GM12873 (cell line): ENCODE measurements around the gene RDX.

Source experiments
- CTCF ChIP-seq: IDR thresholded peaks from 2 replicates; pipeline ENCODE4 v1.5.1; 2012; ENCODE audit warnings: low read depth, mild to moderate bottlenecking, moderate library complexity, low read length, control low read depth; ENCODE audit not compliant: insufficient read depth; ENCODE audit errors: missing control alignments

RDX gene

DNA sequence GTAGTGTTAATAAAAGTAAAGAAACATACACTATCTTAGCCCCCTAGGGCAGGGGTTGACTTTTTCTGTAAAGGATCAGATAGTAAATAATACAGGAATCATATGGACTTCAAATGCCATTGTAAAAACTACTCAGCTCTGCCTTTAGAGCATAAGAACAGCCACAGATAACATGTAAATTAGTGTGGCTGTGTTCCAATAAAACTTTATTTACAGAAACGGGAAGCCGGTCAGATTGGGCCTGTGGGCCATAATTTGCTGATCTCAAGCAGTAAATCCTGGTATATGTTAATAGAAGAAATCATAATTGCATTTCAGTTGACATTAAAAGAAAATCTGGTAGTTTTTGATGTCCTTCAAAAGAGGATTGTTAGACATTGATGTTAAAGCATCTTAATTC, 126.7 kb downstream of the RDX start:
- no peak for TF ChIP-seq CTCF

DNA sequence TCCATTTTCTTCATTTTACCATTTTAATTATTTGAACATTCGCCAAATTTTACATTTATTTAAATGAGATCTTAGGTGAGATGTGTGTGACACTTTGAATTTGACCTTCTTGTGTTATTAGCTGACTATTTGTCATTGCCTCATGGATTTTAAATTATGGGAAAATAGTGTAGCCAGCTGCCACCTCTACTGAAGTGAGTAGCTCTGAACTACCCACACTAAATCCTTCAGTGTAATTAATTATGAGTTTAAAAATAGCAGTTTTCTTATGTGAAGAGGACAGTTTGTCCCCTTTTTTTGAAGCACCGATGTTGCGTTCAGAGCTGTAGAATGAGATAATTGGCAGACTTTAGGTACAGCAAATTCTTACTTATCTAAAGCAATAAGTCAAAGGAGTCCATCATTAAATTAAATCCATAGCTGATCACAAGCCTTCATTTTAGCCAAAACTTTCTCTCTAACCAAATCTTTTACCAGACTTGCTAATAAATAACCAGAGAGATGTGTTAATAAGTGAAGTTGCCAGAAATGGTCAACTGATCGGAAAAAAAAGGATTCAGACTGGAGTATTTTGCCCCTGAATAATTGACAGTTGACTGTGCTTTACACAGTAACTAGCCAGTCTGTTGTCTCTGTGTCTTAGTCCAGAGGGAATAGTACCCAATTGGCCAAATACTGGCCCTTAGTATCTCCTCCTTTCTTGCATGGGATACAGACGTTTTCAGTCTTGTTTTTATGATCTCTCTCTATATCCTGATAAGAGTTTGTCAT, 128.2 kb downstream of the RDX start:
- no peak for TF ChIP-seq CTCF

DNA sequence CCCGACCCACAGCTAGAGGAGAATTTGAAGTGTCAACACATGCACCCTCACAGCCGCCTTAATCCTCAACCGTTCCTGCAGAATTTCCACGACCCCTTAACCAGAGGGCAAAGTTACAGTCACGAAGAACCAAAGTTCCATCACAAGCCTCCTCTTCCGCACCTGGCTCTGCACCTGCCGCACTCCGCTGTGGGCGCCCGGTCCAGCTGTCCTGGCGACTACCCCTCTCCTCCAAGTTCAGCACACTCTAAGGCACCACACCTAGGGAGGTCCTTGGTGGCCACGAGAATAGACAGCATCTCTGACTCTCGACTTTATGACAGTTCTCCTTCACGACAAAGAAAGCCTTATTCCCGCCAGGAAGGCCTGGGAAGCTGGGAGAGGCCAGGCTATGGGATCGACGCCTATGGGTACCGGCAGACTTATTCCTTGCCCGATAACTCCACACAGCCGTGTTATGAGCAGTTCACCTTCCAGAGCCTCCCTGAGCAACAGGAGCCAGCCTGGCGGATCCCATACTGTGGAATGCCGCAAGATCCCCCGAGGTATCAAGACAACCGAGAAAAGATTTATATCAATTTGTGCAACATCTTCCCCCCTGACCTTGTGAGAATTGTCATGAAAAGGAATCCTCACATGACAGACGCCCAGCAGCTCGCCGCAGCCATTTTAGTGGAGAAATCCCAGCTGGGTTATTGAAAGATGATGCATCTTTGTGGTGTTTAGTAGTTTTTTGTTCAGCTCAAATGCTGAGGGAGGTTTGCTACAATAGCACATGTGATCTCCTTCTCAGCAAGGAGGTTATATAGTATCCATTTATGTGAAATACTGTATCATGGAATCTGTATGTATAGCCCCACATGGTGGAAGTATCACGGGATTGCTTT, 131.1 kb downstream of the RDX start:
- no peak for TF ChIP-seq CTCF

- no peak for TF ChIP-seq CTCF
These were observed 134.2 kb downstream of the RDX start for GRCh38 chr11:110162216-110162615.

GRCh38 chr11:110161061-110161460, 135.4 kb downstream of the RDX start:
- no peak for TF ChIP-seq CTCF

DNA sequence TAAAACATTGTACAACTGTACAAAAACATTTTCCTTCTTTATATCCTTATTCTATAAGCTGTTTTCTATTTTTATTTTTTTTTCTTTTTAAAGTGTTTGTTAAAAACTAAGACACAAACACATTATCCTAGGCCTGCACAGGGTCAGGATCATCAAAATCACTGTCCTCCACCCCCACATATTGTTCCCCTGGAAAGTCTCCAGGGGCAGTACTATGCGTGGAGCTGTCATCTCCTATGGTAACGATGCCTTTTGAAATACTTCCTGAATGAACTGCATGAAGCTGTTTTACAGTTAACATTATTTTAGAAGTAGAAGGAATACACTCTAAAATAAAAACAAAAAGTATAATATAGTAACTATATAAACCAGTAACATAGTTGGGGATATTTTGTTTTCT, 136.0 kb downstream of the RDX start:
- TF ChIP-seq CTCF = no peak

DNA sequence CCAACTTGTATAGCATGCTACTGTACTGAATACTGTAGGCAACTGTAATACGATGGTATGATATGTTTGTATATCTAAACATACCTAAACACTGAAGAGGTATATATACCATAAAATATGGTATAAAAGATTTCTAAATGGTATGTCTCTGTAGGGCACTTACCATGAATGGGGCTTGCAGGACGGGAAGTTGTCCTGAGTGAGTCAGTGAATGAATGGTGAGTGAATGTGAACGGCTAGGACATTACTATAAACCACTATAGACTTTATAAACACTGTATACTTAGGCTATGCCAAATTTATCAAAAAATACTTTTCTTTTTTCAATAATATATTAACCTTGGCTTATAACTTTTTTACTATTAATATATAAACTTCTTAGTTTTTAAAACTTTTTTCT, 136.4 kb downstream of the RDX start:
- TF ChIP-seq CTCF = no peak
